Ramos (cell line): ENCODE measurements around the gene BTBD8.

ENCODE experiments used
- in situ Hi-C: fragments of 300-500 bp; cut with MboI; formaldehyde crosslinking; loops from one replicate; pipeline ENCODE4 v1.14.3; 2022; ENCODE audit warnings: low sequenced_read_pairs; ENCODE audit not compliant: unreplicated experiment

The BTBD8 gene

DNA sequence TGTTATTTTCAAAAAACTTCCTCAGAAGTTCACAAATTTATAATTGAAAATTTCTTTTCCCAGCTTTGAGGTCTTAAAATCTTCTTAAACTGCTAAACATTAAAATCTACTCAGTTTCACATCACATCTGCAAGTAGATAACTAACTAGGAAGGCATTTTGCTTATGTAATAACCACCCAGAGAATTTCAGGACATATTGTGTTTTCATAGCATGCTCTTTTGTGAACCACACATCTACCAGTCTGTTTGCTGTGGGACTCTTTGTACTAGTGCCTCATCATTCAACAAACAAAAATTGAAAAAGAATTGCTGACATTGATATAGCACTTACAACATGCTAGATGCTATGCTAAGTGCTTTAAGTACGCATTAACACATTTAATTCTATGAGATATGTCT is 105.9 kb downstream of the BTBD8 start:
- in situ Hi-C loops: no loop called here

- in situ Hi-C loops: no loop called here
These were observed 108.5 kb downstream of the BTBD8 start for GRCh38 chr1:92188436-92189255.

DNA sequence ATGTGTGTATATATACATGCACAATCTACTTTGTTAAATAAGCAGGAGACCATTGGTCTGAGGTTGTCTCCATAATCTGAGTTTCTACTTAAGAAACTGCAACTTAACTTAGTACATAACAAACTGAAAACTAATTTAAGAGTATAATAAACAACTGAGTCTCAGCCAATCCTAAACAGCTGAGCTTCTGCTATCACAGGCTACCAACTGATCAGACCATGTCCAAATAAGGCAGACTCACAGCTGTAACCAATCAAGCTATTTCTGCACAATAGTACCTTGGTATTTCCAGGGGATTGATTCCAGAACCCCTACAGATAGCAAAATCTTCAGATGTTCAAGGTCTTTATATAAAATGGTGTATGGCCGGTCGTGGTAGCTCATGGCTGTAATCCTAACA is 111.6 kb downstream of the BTBD8 start:
- in situ Hi-C loops: no loop called here

- in situ Hi-C loops: no loop called here
These were observed 112.1 kb downstream of the BTBD8 start for GRCh38 chr1:92192246-92192645.

DNA sequence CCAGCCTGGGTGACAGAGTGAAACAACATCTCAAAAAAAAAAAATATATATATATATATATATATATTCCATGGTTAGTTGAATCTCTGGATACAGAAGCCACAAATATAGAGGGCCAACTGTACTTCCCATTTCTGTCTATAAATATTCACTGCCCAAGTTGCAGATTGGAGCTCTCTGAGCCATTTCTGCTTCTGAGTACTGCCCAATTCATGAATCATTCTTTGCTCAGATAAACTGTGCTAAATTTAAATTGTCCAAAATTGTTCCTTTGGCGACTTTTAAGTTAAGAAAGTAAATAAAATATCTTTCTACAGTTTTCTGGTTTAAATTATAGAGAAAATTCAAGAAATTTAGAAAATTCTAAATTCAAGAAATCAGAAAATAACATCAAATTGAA is 114.4 kb downstream of the BTBD8 start:
- in situ Hi-C loops: no loop called here

- in situ Hi-C loops: no loop called here
These were observed 121.8 kb downstream of the BTBD8 start for GRCh38 chr1:92201973-92202372.

DNA sequence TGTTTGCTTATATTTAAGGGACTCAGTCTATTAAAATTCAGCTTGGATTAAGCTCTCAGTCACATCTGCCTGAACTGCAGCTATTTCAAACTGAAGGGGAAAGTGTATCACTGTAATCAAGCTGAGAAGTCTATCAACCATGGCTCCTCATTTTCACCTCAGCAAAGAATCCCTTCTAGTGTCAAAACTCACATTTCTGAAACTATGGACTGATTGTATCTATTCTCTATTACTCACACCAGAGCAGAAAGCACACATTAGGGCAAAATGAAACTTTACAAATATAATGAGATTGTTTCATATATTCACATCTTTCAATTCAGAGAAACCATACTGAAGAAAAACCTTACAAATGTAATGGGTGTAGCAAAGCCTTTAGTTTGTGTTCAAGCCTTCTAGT is 123.0 kb downstream of the BTBD8 start:
- in situ Hi-C loops: no loop called here

GRCh38 chr1:92210701-92211100 is 130.6 kb downstream of the BTBD8 start:
- in situ Hi-C loops: no loop called here

GRCh38 chr1:92211166-92211565 is 131.0 kb downstream of the BTBD8 start:
- in situ Hi-C loops: no loop called here

GRCh38 chr1:92217721-92218120 is 137.6 kb downstream of the BTBD8 start, which contains the start of gene C1orf146:
Gene C1orf146, plus strand, starts transcription at chr1:92217915. Its CDS starts 13,506 bp downstream, at chr1:92231421.
- in situ Hi-C loops: no loop called here

- in situ Hi-C loops: no loop called here
These were observed 138.4 kb downstream of the BTBD8 start for GRCh38 chr1:92218559-92218958.

DNA sequence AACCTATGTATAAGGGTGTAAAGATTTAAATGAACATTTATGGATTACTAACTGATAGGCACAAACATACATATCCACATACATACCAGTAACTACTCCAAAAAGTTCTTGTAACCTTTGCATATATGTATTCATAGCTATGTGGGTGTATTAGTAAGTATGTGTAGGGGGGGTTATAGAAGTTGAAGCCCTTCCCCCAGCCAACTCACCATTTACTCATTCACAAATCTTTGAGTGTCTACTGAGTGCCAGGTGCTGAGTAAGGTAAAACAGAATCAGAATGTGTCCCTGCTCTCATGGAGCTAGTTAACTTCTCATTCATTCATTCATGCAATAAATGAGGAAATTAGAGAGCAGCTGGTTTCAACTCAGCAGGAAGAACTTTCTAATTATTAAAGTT is 138.9 kb downstream of the BTBD8 start:
- in situ Hi-C loops: no loop called here

DNA sequence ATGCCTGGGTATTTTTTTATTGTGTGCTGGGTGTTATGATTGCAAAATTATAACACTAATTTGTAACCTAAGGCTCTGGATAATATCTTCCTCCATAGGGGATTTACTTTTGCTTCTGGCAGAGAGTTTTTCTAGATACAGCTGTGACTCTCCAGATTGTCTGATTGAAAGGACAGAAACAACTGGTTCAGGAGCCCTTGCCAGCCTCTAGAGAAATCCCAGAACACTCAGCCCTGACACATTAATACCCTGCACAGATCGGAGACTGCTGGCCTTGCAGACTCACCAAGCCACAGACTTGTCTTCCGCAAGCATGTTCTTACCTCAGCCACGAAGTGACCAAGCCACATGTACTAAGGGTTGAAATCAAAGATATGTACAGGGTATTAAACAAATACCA is 148.3 kb downstream of the BTBD8 start:
- in situ Hi-C loops: no loop called here

DNA sequence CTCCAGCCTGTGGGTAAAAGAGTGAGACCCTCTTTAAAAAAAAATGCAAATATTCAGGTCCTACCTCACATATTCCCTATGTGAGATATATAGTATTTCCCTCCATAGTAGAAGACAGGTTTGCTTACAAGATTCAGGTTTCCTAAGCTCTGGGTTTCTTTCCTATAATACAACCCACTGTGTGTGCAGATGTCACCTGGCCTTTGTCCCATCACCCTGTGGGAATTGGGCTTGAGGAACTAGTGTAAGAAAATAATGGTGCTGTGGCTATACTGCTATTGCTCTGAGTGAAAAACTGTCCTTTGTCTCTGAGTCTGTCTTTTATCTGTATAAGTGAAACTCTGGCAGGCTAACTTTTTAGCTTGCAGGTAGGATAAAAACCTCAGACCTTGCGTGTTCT is 150.6 kb downstream of the BTBD8 start:
- in situ Hi-C loops: no loop called here
